C4-2B (cell line): ENCODE data around the gene ANKH.

ENCODE experiments used
- H3K27ac ChIP-seq: fragments of 450-650 bp; 2 replicates; pipeline ENCODE4 v1.5.1; 2017
- ZFX ChIP-seq: fragments of 450-650 bp; IDR thresholded peaks from 2 replicates; pipeline ENCODE4 v1.6.1; 2017
- TF ChIP-seq, protein P1 (sequence below): fragments of 450-650 bp; conservative IDR thresholded peaks from 2 replicates; pipeline ENCODE4 v1.5.1; 2017; ENCODE audit warnings: mild to moderate bottlenecking

Gene ANKH

DNA sequence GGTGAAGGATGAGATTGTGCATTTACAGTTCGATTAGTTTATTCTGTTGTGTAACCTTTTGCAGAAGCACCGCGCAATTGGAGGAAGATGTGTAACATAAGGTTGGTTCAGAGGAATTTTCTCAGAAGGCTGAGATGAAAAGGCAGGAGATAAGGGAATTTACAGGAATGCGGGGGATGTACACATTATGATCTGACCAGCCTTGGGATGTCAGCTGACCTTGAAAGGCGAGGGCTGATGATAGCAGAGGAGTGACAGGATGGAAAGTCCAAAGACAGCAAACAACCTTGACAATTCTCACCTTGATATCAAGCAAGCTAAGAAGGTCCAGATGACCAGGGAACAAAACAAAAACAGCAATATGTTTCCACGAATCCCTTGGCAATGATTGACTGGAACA, 118.3 kb downstream of the ANKH start:
- H3K27ac ChIP-seq, result no peak overlapping the region
- no peak for TF ChIP-seq ZFX
- TF ChIP-seq, protein P1, sequence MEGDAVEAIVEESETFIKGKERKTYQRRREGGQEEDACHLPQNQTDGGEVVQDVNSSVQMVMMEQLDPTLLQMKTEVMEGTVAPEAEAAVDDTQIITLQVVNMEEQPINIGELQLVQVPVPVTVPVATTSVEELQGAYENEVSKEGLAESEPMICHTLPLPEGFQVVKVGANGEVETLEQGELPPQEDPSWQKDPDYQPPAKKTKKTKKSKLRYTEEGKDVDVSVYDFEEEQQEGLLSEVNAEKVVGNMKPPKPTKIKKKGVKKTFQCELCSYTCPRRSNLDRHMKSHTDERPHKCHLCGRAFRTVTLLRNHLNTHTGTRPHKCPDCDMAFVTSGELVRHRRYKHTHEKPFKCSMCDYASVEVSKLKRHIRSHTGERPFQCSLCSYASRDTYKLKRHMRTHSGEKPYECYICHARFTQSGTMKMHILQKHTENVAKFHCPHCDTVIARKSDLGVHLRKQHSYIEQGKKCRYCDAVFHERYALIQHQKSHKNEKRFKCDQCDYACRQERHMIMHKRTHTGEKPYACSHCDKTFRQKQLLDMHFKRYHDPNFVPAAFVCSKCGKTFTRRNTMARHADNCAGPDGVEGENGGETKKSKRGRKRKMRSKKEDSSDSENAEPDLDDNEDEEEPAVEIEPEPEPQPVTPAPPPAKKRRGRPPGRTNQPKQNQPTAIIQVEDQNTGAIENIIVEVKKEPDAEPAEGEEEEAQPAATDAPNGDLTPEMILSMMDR, result no peak

DNA sequence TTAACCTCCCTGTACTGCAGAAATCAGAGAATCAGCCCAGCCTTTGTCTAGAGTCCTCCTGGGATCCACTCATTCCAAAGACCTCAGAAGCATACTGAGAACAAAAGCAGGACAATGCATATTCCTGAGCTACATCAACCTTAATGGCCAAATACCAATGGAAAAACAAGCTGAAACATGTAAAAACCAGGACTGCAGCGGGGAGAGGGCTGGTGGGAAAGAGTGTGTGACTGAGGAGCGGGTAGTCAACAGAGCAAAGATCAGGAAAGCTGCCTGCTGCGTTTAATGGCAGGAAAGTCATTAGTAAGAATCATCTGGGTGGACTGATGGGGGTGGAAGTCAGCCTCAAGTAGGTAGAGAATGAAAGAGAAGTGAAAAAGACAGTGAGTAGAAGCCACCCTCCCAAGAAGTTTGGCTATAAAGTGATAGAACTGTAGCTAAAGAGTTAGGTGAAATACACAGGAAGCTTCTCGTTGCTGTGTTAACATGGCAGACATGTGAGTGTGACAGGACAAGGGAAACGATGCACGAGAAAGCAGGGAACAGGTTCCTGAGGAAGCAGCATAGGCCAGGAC, 119.0 kb downstream of the ANKH start:
- TF ChIP-seq ZFX, result no peak
- TF ChIP-seq, protein P1, result no peak
- H3K27ac ChIP-seq, result no peak overlapping the region

DNA sequence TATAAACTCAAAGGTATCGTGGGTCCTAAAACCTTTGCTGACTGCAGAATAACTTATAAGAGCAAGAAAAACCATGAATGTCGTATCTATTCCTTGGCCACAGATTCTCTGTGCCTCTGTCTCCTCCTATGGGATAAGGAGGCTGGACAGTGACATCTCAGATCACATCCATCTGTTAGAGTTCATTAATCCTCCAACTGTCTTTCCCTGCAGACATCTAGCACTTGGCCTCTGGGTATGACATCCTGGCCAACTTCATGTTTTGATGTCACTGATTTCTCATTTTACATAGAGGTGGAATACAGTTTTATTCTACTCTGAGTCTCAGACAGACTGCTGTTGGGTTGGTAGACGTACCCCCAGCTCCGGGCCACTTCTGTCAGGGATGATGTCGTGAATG, 120.9 kb downstream of the ANKH start:
- no peak for TF ChIP-seq ZFX
- no peak overlapping the region for H3K27ac ChIP-seq

DNA sequence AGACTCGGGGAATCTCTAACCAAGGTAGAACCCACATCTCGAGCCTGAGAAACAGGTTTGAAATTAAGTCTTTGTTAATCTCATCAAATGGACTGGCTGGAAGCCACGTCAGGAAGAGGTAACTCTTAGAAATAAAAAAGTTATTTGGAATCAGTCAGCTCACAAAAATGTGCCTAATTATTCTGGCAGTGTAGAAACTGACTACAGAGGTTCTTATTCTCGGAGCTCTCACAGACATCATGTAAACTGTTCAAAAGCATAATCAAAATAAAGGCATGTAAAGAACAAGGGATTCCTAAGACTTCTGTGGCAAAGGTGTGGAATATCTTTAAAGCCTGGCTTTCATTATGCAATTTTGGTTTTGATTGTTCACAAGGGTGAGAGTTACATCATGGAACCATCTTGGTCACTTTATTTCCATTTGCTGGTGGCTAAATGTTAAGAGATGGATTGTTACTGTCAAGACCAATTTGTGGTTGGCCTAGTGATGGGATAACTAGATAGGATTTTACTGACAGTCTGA, 121.9 kb downstream of the ANKH start:
- no peak for TF ChIP-seq ZFX
- TF ChIP-seq, protein P1, result no peak
- no peak overlapping the region for H3K27ac ChIP-seq

DNA sequence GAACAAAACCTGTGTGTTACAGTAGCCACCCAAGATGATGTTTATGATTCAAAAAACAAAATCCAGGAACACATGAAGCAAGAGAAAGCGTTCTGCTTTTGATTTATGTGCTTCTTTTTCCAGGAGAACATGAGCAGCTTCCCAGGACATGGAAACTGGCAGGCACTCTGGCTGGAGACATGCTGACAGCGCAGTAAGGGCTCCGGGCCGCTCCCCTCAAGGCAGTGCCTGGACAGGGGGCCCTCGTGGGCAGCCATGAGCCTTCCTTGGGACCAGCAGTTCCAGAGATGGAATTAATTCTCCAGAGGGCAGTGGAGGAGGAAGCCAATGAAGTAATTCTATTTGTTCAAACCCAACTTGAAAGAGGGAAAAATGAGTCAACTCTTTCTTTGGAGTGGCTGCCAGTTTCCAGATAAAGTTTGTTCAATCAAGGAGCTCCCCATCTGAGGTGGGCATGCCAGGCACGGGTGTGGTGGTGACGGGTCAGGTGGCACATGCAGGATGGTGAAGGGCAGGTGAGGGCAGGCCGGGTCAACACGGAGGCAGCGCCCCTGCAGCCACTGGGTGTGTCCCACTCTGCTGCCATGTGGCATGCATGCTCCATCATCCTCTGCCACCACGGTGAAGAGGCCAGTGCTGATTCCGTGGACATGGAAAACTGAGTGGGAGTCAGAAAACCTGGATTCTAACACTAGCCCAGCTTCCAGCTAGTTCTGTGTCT, 123.2 kb downstream of the ANKH start:
- TF ChIP-seq, protein P1, result no peak
- no peak for TF ChIP-seq ZFX

DNA sequence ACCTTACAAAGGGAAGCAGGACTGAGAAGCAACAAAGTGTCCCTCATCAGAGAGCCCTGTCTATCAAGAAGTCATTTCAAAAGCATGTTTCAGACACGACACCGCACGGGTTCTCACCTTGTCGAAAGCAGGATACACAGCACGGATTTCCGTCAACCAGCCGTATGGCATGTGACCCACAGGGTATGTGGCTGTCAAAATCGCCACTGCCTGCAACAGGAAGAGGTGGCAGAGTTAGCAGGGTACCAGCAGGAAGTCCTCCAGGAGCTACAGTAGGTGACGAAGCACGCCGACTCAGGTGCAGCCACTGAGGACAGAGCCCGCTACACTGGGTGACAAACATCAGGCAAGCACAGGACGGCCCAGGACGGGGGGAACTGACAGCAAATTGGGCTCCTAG, 125.8 kb downstream of the ANKH start:
- no peak overlapping the region for H3K27ac ChIP-seq

More for the DNA sequence above, 123.2 kb downstream of the ANKH start:
- H3K27ac ChIP-seq, result no peak overlapping the region

DNA sequence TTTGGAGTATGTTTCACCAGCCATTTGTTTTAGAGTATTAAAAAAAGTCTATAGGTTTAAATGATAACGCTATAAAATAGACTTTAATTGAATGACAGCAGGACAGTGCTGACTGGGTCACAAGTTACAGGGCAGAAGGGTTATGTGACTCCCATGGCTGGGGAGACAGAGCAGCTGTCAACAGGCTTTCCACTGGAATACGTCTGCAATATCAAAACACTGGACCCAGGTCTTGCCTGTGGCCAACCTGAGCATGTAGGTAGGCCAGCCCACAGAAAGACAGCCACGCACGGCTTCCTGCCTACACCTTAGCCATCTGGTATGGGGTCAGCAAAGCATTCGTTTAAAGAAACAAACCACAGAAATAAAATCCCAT, 126.4 kb downstream of the ANKH start:
- H3K27ac ChIP-seq, result no peak overlapping the region
- TF ChIP-seq ZFX, result no peak
- TF ChIP-seq, protein P1, result no peak

More for the DNA sequence above, 125.8 kb downstream of the ANKH start:
- TF ChIP-seq ZFX, result no peak
- TF ChIP-seq, protein P1, result no peak
